ENCODE data around the gene PAM. TPM values are rescaled to one million over a fixed set of nuclear protein-coding genes. Genes with fewer than 3 reads are reported as not detected.

PAM gene
- total RNA-seq, 1 donor from 2014 or later = 267 TPM

GRCh38 chr5:102971676-102972293, 216.7 kb downstream of the PAM start:
- Mint-ChIP-seq H3K4me3 (ENCODE audit: unreplicated experiment) (no peak overlapping the region), H3K9me3 (ENCODE audit: unreplicated experiment) (no peaks in the 10 kb centered on the region), H3K4me1 (ENCODE audit: unreplicated experiment) (peaks cover 3% of the 10 kb centered on the region), H3K36me3 (ENCODE audit: unreplicated experiment) (peaks cover 11% of the 10 kb centered on the region), H3K27ac (ENCODE audit: unreplicated experiment) (no peak overlapping the region), H3K27me3 (ENCODE audit: unreplicated experiment) (no peaks in the 10 kb centered on the region)
- DNase-seq (ENCODE audit: extremely low spot score, unreplicated experiment) = no peak
- peak; percentile 69 for TF ChIP-seq CTCF (IDR thresholded peaks at IDR 0.05)

- DNase-seq (ENCODE audit: extremely low spot score, unreplicated experiment) = no peak
- TF ChIP-seq CTCF (IDR thresholded peaks at IDR 0.05) = no peak
- no peak overlapping the region for H3K4me3 Mint-ChIP-seq (ENCODE audit: unreplicated experiment)
- H3K27ac Mint-ChIP-seq (ENCODE audit: unreplicated experiment) = no peak overlapping the region
- peaks cover 3% of the 10 kb centered on the region for H3K4me1 Mint-ChIP-seq (ENCODE audit: unreplicated experiment)
- H3K36me3 Mint-ChIP-seq (ENCODE audit: unreplicated experiment) = peaks cover 9% of the 10 kb centered on the region
- H3K27me3 Mint-ChIP-seq (ENCODE audit: unreplicated experiment) = no peaks in the 10 kb centered on the region
- H3K9me3 Mint-ChIP-seq (ENCODE audit: unreplicated experiment) = no peaks in the 10 kb centered on the region
These were observed 219.1 kb downstream of the PAM start for GRCh38 chr5:102974177-102974576.

- no peak overlapping the region for H3K27ac Mint-ChIP-seq (ENCODE audit: unreplicated experiment)
These were observed 219.9 kb downstream of the PAM start for GRCh38 chr5:102975045-102975444.

GRCh38 chr5:102975457-102976182, 220.5 kb downstream of the PAM start:
- H3K36me3 Mint-ChIP-seq (ENCODE audit: unreplicated experiment) = peaks cover 9% of the 10 kb centered on the region
- no peak for TF ChIP-seq CTCF (IDR thresholded peaks at IDR 0.05)
- no peak for DNase-seq (ENCODE audit: extremely low spot score, unreplicated experiment)
- no peak overlapping the region for H3K27ac Mint-ChIP-seq (ENCODE audit: unreplicated experiment)
- no peaks in the 10 kb centered on the region for H3K27me3 Mint-ChIP-seq (ENCODE audit: unreplicated experiment)
- no peaks in the 10 kb centered on the region for H3K9me3 Mint-ChIP-seq (ENCODE audit: unreplicated experiment)
- peaks cover 3% of the 10 kb centered on the region for H3K4me1 Mint-ChIP-seq (ENCODE audit: unreplicated experiment)
- H3K4me3 Mint-ChIP-seq (ENCODE audit: unreplicated experiment) = no peak overlapping the region

More at GRCh38 chr5:102975045-102975444, 219.9 kb downstream of the PAM start:
- H3K4me3 Mint-ChIP-seq (ENCODE audit: unreplicated experiment) = no peak overlapping the region
- H3K9me3 Mint-ChIP-seq (ENCODE audit: unreplicated experiment) = no peaks in the 10 kb centered on the region
- H3K4me1 Mint-ChIP-seq (ENCODE audit: unreplicated experiment) = peaks cover 3% of the 10 kb centered on the region
- no peak for TF ChIP-seq CTCF (IDR thresholded peaks at IDR 0.05)
- DNase-seq (ENCODE audit: extremely low spot score, unreplicated experiment) = no peak
- no peaks in the 10 kb centered on the region for H3K27me3 Mint-ChIP-seq (ENCODE audit: unreplicated experiment)
- H3K36me3 Mint-ChIP-seq (ENCODE audit: unreplicated experiment) = peaks cover 9% of the 10 kb centered on the region

GRCh38 chr5:102981957-102982635, 227.0 kb downstream of the PAM start:
- Mint-ChIP-seq H3K9me3 (ENCODE audit: unreplicated experiment) (peaks cover 19% of the 10 kb centered on the region), H3K27ac (ENCODE audit: unreplicated experiment) (no peak overlapping the region), H3K4me3 (ENCODE audit: unreplicated experiment) (no peak overlapping the region), H3K36me3 (ENCODE audit: unreplicated experiment) (peaks cover 29% of the 10 kb centered on the region), H3K4me1 (ENCODE audit: unreplicated experiment) (no peaks in the 10 kb centered on the region), H3K27me3 (ENCODE audit: unreplicated experiment) (no peaks in the 10 kb centered on the region)
- DNase-seq (ENCODE audit: extremely low spot score, unreplicated experiment) = no peak
- TF ChIP-seq CTCF (IDR thresholded peaks at IDR 0.05) = no peak
